H9 (cell line): ENCODE results near the gene CDKN2D. TPM values are rescaled to one million over a fixed set of nuclear protein-coding genes. Genes with fewer than 3 reads are reported as not detected.
A peak's percentile ranks its signal among the peaks of the same experiment; 100 is the strongest.

Experiments used
- DNase-seq: peaks from one replicate; pipeline ENCODE4 v3.0.0-alpha.2; 2017
- H2AFZ ChIP-seq: one replicate; pipeline ENCODE4 v1.6.1; 2013; ENCODE audit warnings: mild to moderate bottlenecking, low read length, control low read depth, moderate library complexity
- H2AK5ac ChIP-seq: 2 replicates; pipeline ENCODE4 v1.6.1; 2013; ENCODE audit warnings: low read length, control low read depth, mixed read lengths; ENCODE audit not compliant: insufficient read length
- H2BK120ac ChIP-seq: one replicate; pipeline ENCODE4 v1.6.1; 2013; ENCODE audit warnings: low read depth, mild to moderate bottlenecking, low read length, control low read depth, inconsistent platforms; ENCODE audit not compliant: poor library complexity, severe bottlenecking
- H2BK12ac ChIP-seq: 2 replicates; pipeline ENCODE4 v1.6.1; 2013; ENCODE audit warnings: low read length, control low read depth, mixed read lengths, low read depth; ENCODE audit not compliant: insufficient read length
- H2BK15ac ChIP-seq: 2 replicates; pipeline ENCODE4 v1.6.1; 2013; ENCODE audit warnings: low read depth, low read length, control low read depth
- H2BK20ac ChIP-seq: one replicate; pipeline ENCODE4 v1.6.1; 2013; ENCODE audit warnings: low read depth, mild to moderate bottlenecking, low read length, control low read depth, inconsistent platforms; ENCODE audit not compliant: poor library complexity, severe bottlenecking
- H2BK5ac ChIP-seq: 2 replicates; pipeline ENCODE4 v1.6.1; 2013; ENCODE audit warnings: low read length, control low read depth, mixed read lengths; ENCODE audit not compliant: insufficient read length
- H3K14ac ChIP-seq: 2 replicates; pipeline ENCODE4 v1.6.1; 2013; ENCODE audit warnings: low read length, control low read depth; ENCODE audit not compliant: insufficient read depth
- H3K18ac ChIP-seq: 2 replicates; pipeline ENCODE4 v1.6.1; 2013; ENCODE audit warnings: low read depth, mild to moderate bottlenecking, mixed read lengths, low read length, control low read depth; ENCODE audit not compliant: insufficient read length
- H3K23ac ChIP-seq: 2 replicates; pipeline ENCODE4 v1.6.1; 2013; ENCODE audit warnings: low read length, control low read depth, mixed read lengths, low read depth; ENCODE audit not compliant: insufficient read length
- H3K23me2 ChIP-seq: 2 replicates; pipeline ENCODE4 v1.6.1; 2013; ENCODE audit warnings: low read depth, mild to moderate bottlenecking, mixed read lengths, low read length, control low read depth; ENCODE audit not compliant: insufficient read length, poor library complexity, severe bottlenecking
- H3K27ac ChIP-seq: 2 replicates; pipeline ENCODE4 v1.5.1; 2013; ENCODE audit warnings: low read length, control low read depth, mixed read lengths, low read depth; ENCODE audit not compliant: insufficient read length
- H3K27me3 ChIP-seq: 2 replicates; pipeline ENCODE4 v1.6.1; 2013; ENCODE audit warnings: low read length, control low read depth, inconsistent platforms; ENCODE audit not compliant: insufficient read depth
- H3K4ac ChIP-seq: 2 replicates; pipeline ENCODE4 v1.6.1; 2013; ENCODE audit warnings: low read depth, mild to moderate bottlenecking, control low read depth, inconsistent platforms, low read length, moderate library complexity
- H3K4me1 ChIP-seq: 2 replicates; pipeline ENCODE4 v1.6.1; 2013; ENCODE audit warnings: low read length, control low read depth, inconsistent platforms; ENCODE audit not compliant: insufficient read depth
- H3K4me2 ChIP-seq: 2 replicates; pipeline ENCODE4 v1.6.1; 2013; ENCODE audit warnings: low read length, control low read depth, mixed read lengths; ENCODE audit not compliant: insufficient read length, insufficient read depth
- H3K56ac ChIP-seq: 2 replicates; pipeline ENCODE4 v1.6.1; 2013; ENCODE audit warnings: low read depth, mild to moderate bottlenecking, mixed read lengths, low read length, control low read depth; ENCODE audit not compliant: insufficient read length
- H3K79me1 ChIP-seq: 2 replicates; pipeline ENCODE4 v1.6.1; 2013; ENCODE audit warnings: low read depth, mild to moderate bottlenecking, moderate library complexity, low read length, control low read depth, inconsistent platforms; ENCODE audit not compliant: insufficient read depth, poor library complexity, severe bottlenecking
- H3K79me2 ChIP-seq: 2 replicates; pipeline ENCODE4 v1.6.1; 2013; ENCODE audit warnings: low read length, control low read depth, inconsistent platforms; ENCODE audit not compliant: insufficient read depth
- H3K9ac ChIP-seq: 2 replicates; pipeline ENCODE4 v1.6.1; 2013; ENCODE audit warnings: low read length, control low read depth, mixed read lengths; ENCODE audit not compliant: insufficient read length; ENCODE audit errors: extremely low read depth
- H3K9me3 ChIP-seq: one replicate; pipeline ENCODE4 v1.6.1; 2013; ENCODE audit warnings: low read depth, low read length, inconsistent platforms; ENCODE audit not compliant: control insufficient read depth
- H3T11ph ChIP-seq: one replicate; pipeline ENCODE4 v1.6.1; 2013; ENCODE audit warnings: mild to moderate bottlenecking, low read length, control low read depth, inconsistent platforms
- H4K20me1 ChIP-seq: one replicate; pipeline ENCODE4 v1.6.1; 2013; ENCODE audit not compliant: control insufficient read depth, insufficient read length, insufficient read depth
- H4K5ac ChIP-seq: 2 replicates; pipeline ENCODE4 v1.6.1; 2013; ENCODE audit warnings: low read depth, mild to moderate bottlenecking, mixed read lengths, low read length, control low read depth; ENCODE audit not compliant: insufficient read length
- H4K8ac ChIP-seq: replicated peaks from 2 replicates; pipeline ENCODE4 v1.6.1; 2013; ENCODE audit warnings: low read length, control low read depth, mixed read lengths, low read depth; ENCODE audit not compliant: insufficient read length
- H4K91ac ChIP-seq: 2 replicates; pipeline ENCODE4 v1.6.1; 2013; ENCODE audit warnings: low read depth, mild to moderate bottlenecking, moderate library complexity, mixed read lengths, low read length, control low read depth; ENCODE audit not compliant: insufficient read length
- H3K27ac Mint-ChIP-seq, 3 experiments: 2 replicates in 2 of 3; 3 replicates in 1 of 3; pipeline ENCODE4 v1.8.0; 2020 to 2021; ENCODE audit warnings: mixed read lengths in 3 of 3, mild to moderate bottlenecking in 1 of 3, moderate library complexity in 1 of 3
- H3K27me3 Mint-ChIP-seq: 2 replicates; pipeline ENCODE4 v1.8.0; 2021; ENCODE audit warnings: low read depth, mild to moderate bottlenecking, moderate library complexity, mixed read lengths
- H3K36me3 Mint-ChIP-seq, 3 experiments: 2 replicates in 2 of 3; 3 replicates in 1 of 3; pipeline ENCODE4 v1.8.0; 2020 to 2021; ENCODE audit warnings: low read depth in 3 of 3, mixed read lengths in 3 of 3; ENCODE audit not compliant: insufficient read depth in 1 of 3
- H3K4me1 Mint-ChIP-seq, 2 experiments: 2 replicates each; pipeline ENCODE4 v1.8.0; 2020; ENCODE audit warnings: mixed read lengths in 2 of 2
- H3K4me3 Mint-ChIP-seq, 2 experiments: 2 replicates in 1 of 2; 3 replicates in 1 of 2; pipeline ENCODE4 v1.8.0; 2020 to 2021; ENCODE audit warnings: mild to moderate bottlenecking in 2 of 2, mixed read lengths in 2 of 2, moderate library complexity in 1 of 2
- H3K9me3 Mint-ChIP-seq, 2 experiments: 2 replicates in 1 of 2; 3 replicates in 1 of 2; pipeline ENCODE4 v1.8.0; 2020; ENCODE audit warnings: mild to moderate bottlenecking in 2 of 2, mixed read lengths in 2 of 2, moderate library complexity in 1 of 2
- CTCF ChIP-seq: fragments of 200-600 bp; sonication (generic); conservative IDR thresholded peaks from 3 replicates; pipeline ENCODE4 v1.8.0; 2021; ENCODE audit warnings: antibody characterized with exemption, mild to moderate bottlenecking
- WGBS: extraction: QIAGEN DNeasy Blood & Tissue Kit; methylation state at CpG from one replicate; pipeline ENCODE4 v1.1.7; 2013; ENCODE audit warnings: missing lambda C conversion rate, low lambda C conversion rate, mixed read lengths; ENCODE audit not compliant: insufficient read length; ENCODE audit errors: extremely low coverage; 5-methylcytosine and 5-hydroxymethylcytosine counted together
- total RNA-seq: library from RNA; stranded (reverse); gene quantifications from 2 replicates; pipeline ENCODE4 v1.2.1, GENCODE V29; 2021

CDKN2D gene
- total RNA-seq, 1 experiment from 2014 or later: 2.8 TPM

- Histone ChIP-seq H3K23ac (no peak overlapping the region), H2BK120ac (no peak overlapping the region), H2BK15ac (no peak overlapping the region), H3K27ac (no peak overlapping the region), H3K23me2 (no peaks in the 10 kb centered on the region), H3K4me2 (no peak overlapping the region), H2AK5ac (no peak overlapping the region), H2AFZ (no peak overlapping the region), H3K14ac (no peak overlapping the region), H2BK12ac (no peak overlapping the region), H2BK5ac (no peak overlapping the region), H3K18ac (no peak overlapping the region), H3K79me2 (no peaks in the 10 kb centered on the region), H3K79me1 (peaks cover 2% of the 10 kb centered on the region), H4K5ac (no peak overlapping the region), H4K8ac (no peak overlapping the region), H3K9ac (no peak overlapping the region), H3K4ac (no peak overlapping the region), H2BK20ac (no peak overlapping the region), H4K91ac (no peak overlapping the region), H4K20me1 (no peaks in the 10 kb centered on the region), H3K4me1 (no peaks in the 10 kb centered on the region), H3K56ac (no peak overlapping the region), H3T11ph (no peak overlapping the region), H3K27me3 (no peaks in the 10 kb centered on the region), H3K9me3 (no peaks in the 10 kb centered on the region)
- H3K27ac Mint-ChIP-seq: no peak overlapping the region; a peak in 2 of 7 replicates
- H3K4me3 Mint-ChIP-seq: peak overlapping the region in 1 of 2 experiments; percentile 53; a peak in 1 of 5 replicates
- H3K9me3 Mint-ChIP-seq: no peaks in the 10 kb centered on the region
- H3K36me3 Mint-ChIP-seq: peaks cover 15 to 64% (median 62%) of the 10 kb centered on the region in 3 experiments; a peak in 6 of 7 replicates
- no CpG with 5 or more reads among the region's 31 CpGs for WGBS
- H3K4me1 Mint-ChIP-seq: peaks cover 10 to 14% of the 10 kb centered on the region in 2 experiments
- DNase-seq: peak; percentile 89
- H3K27me3 Mint-ChIP-seq: no peaks in the 10 kb centered on the region
- peak; percentile 99 for TF ChIP-seq CTCF
Observed at GRCh38 chr19:10580979-10581631, 12.3 kb upstream of the CDKN2D start.
